H9 (cell line): ENCODE measurements around the gene PARVB. TPM values are rescaled to one million over a fixed set of nuclear protein-coding genes. Genes with fewer than 3 reads are reported as not detected.

Experiments used
- DNase-seq: peaks from one replicate; pipeline ENCODE4 v3.0.0-alpha.2; 2017
- H2AFZ ChIP-seq: one replicate; pipeline ENCODE4 v1.6.1; 2013; ENCODE audit warnings: mild to moderate bottlenecking, low read length, control low read depth, moderate library complexity
- H2AK5ac ChIP-seq: 2 replicates; pipeline ENCODE4 v1.6.1; 2013; ENCODE audit warnings: low read length, control low read depth, mixed read lengths; ENCODE audit not compliant: insufficient read length
- H2BK120ac ChIP-seq: one replicate; pipeline ENCODE4 v1.6.1; 2013; ENCODE audit warnings: low read depth, mild to moderate bottlenecking, low read length, control low read depth, inconsistent platforms; ENCODE audit not compliant: poor library complexity, severe bottlenecking
- H2BK12ac ChIP-seq: 2 replicates; pipeline ENCODE4 v1.6.1; 2013; ENCODE audit warnings: low read length, control low read depth, mixed read lengths, low read depth; ENCODE audit not compliant: insufficient read length
- H2BK15ac ChIP-seq: 2 replicates; pipeline ENCODE4 v1.6.1; 2013; ENCODE audit warnings: low read depth, low read length, control low read depth
- H2BK20ac ChIP-seq: one replicate; pipeline ENCODE4 v1.6.1; 2013; ENCODE audit warnings: low read depth, mild to moderate bottlenecking, low read length, control low read depth, inconsistent platforms; ENCODE audit not compliant: poor library complexity, severe bottlenecking
- H2BK5ac ChIP-seq: 2 replicates; pipeline ENCODE4 v1.6.1; 2013; ENCODE audit warnings: low read length, control low read depth, mixed read lengths; ENCODE audit not compliant: insufficient read length
- H3K14ac ChIP-seq: 2 replicates; pipeline ENCODE4 v1.6.1; 2013; ENCODE audit warnings: low read length, control low read depth; ENCODE audit not compliant: insufficient read depth
- H3K18ac ChIP-seq: 2 replicates; pipeline ENCODE4 v1.6.1; 2013; ENCODE audit warnings: low read depth, mild to moderate bottlenecking, mixed read lengths, low read length, control low read depth; ENCODE audit not compliant: insufficient read length
- H3K23ac ChIP-seq: 2 replicates; pipeline ENCODE4 v1.6.1; 2013; ENCODE audit warnings: low read length, control low read depth, mixed read lengths, low read depth; ENCODE audit not compliant: insufficient read length
- H3K23me2 ChIP-seq: 2 replicates; pipeline ENCODE4 v1.6.1; 2013; ENCODE audit warnings: low read depth, mild to moderate bottlenecking, mixed read lengths, low read length, control low read depth; ENCODE audit not compliant: insufficient read length, poor library complexity, severe bottlenecking
- H3K27ac ChIP-seq: 2 replicates; pipeline ENCODE4 v1.5.1; 2013; ENCODE audit warnings: low read length, control low read depth, mixed read lengths, low read depth; ENCODE audit not compliant: insufficient read length
- H3K27me3 ChIP-seq: 2 replicates; pipeline ENCODE4 v1.6.1; 2013; ENCODE audit warnings: low read length, control low read depth, inconsistent platforms; ENCODE audit not compliant: insufficient read depth
- H3K4ac ChIP-seq: 2 replicates; pipeline ENCODE4 v1.6.1; 2013; ENCODE audit warnings: low read depth, mild to moderate bottlenecking, control low read depth, inconsistent platforms, low read length, moderate library complexity
- H3K4me1 ChIP-seq: 2 replicates; pipeline ENCODE4 v1.6.1; 2013; ENCODE audit warnings: low read length, control low read depth, inconsistent platforms; ENCODE audit not compliant: insufficient read depth
- H3K4me2 ChIP-seq: 2 replicates; pipeline ENCODE4 v1.6.1; 2013; ENCODE audit warnings: low read length, control low read depth, mixed read lengths; ENCODE audit not compliant: insufficient read length, insufficient read depth
- H3K56ac ChIP-seq: 2 replicates; pipeline ENCODE4 v1.6.1; 2013; ENCODE audit warnings: low read depth, mild to moderate bottlenecking, mixed read lengths, low read length, control low read depth; ENCODE audit not compliant: insufficient read length
- H3K79me1 ChIP-seq: 2 replicates; pipeline ENCODE4 v1.6.1; 2013; ENCODE audit warnings: low read depth, mild to moderate bottlenecking, moderate library complexity, low read length, control low read depth, inconsistent platforms; ENCODE audit not compliant: insufficient read depth, poor library complexity, severe bottlenecking
- H3K79me2 ChIP-seq: 2 replicates; pipeline ENCODE4 v1.6.1; 2013; ENCODE audit warnings: low read length, control low read depth, inconsistent platforms; ENCODE audit not compliant: insufficient read depth
- H3K9ac ChIP-seq: 2 replicates; pipeline ENCODE4 v1.6.1; 2013; ENCODE audit warnings: low read length, control low read depth, mixed read lengths; ENCODE audit not compliant: insufficient read length; ENCODE audit errors: extremely low read depth
- H3K9me3 ChIP-seq: one replicate; pipeline ENCODE4 v1.6.1; 2013; ENCODE audit warnings: low read depth, low read length, inconsistent platforms; ENCODE audit not compliant: control insufficient read depth
- H3T11ph ChIP-seq: one replicate; pipeline ENCODE4 v1.6.1; 2013; ENCODE audit warnings: mild to moderate bottlenecking, low read length, control low read depth, inconsistent platforms
- H4K20me1 ChIP-seq: one replicate; pipeline ENCODE4 v1.6.1; 2013; ENCODE audit not compliant: control insufficient read depth, insufficient read length, insufficient read depth
- H4K5ac ChIP-seq: 2 replicates; pipeline ENCODE4 v1.6.1; 2013; ENCODE audit warnings: low read depth, mild to moderate bottlenecking, mixed read lengths, low read length, control low read depth; ENCODE audit not compliant: insufficient read length
- H4K8ac ChIP-seq: replicated peaks from 2 replicates; pipeline ENCODE4 v1.6.1; 2013; ENCODE audit warnings: low read length, control low read depth, mixed read lengths, low read depth; ENCODE audit not compliant: insufficient read length
- H4K91ac ChIP-seq: 2 replicates; pipeline ENCODE4 v1.6.1; 2013; ENCODE audit warnings: low read depth, mild to moderate bottlenecking, moderate library complexity, mixed read lengths, low read length, control low read depth; ENCODE audit not compliant: insufficient read length
- H3K27ac Mint-ChIP-seq, 3 experiments: 2 replicates in 2 of 3; 3 replicates in 1 of 3; pipeline ENCODE4 v1.8.0; 2020 to 2021; ENCODE audit warnings: mixed read lengths in 3 of 3, mild to moderate bottlenecking in 1 of 3, moderate library complexity in 1 of 3
- H3K27me3 Mint-ChIP-seq: 2 replicates; pipeline ENCODE4 v1.8.0; 2021; ENCODE audit warnings: low read depth, mild to moderate bottlenecking, moderate library complexity, mixed read lengths
- H3K36me3 Mint-ChIP-seq, 3 experiments: 2 replicates in 2 of 3; 3 replicates in 1 of 3; pipeline ENCODE4 v1.8.0; 2020 to 2021; ENCODE audit warnings: low read depth in 3 of 3, mixed read lengths in 3 of 3; ENCODE audit not compliant: insufficient read depth in 1 of 3
- H3K4me1 Mint-ChIP-seq, 2 experiments: 2 replicates each; pipeline ENCODE4 v1.8.0; 2020; ENCODE audit warnings: mixed read lengths in 2 of 2
- H3K4me3 Mint-ChIP-seq, 2 experiments: 2 replicates in 1 of 2; 3 replicates in 1 of 2; pipeline ENCODE4 v1.8.0; 2020 to 2021; ENCODE audit warnings: mild to moderate bottlenecking in 2 of 2, mixed read lengths in 2 of 2, moderate library complexity in 1 of 2
- H3K9me3 Mint-ChIP-seq, 2 experiments: 2 replicates in 1 of 2; 3 replicates in 1 of 2; pipeline ENCODE4 v1.8.0; 2020; ENCODE audit warnings: mild to moderate bottlenecking in 2 of 2, mixed read lengths in 2 of 2, moderate library complexity in 1 of 2
- WGBS: extraction: QIAGEN DNeasy Blood & Tissue Kit; methylation state at CpG from one replicate; pipeline ENCODE4 v1.1.7; 2013; ENCODE audit warnings: missing lambda C conversion rate, low lambda C conversion rate, mixed read lengths; ENCODE audit not compliant: insufficient read length; ENCODE audit errors: extremely low coverage; 5-methylcytosine and 5-hydroxymethylcytosine counted together
- total RNA-seq: library from RNA; stranded (reverse); gene quantifications from 2 replicates; pipeline ENCODE4 v1.2.1, GENCODE V29; 2021
- TF ChIP-seq, protein P1 (sequence below): fragments of 200-600 bp; sonication (generic); conservative IDR thresholded peaks from 3 replicates; pipeline ENCODE4 v1.8.0; 2021; ENCODE audit warnings: antibody characterized with exemption, mild to moderate bottlenecking

Gene PARVB
- total RNA-seq, 1 experiment from 2014 or later, result 15.6 TPM

DNA sequence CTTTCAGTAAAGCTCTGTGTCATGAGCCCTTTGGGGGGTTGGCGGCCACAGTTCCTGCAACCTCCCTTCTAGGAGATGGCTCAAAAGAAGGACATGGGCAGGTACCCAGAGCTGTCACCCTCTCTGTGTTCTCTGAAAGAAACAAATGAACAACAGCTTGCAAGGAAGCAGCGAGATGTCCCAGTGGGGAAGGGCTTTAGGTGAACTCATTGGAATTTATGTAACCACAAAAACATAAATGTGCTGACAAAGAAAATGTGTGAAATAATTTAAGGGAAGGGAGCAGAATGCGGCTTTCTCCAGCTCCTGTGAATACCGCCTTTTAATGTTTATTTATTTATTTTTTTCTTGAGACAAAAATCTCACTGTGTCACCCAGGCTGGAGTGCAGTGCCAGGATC is 159.9 kb downstream of the PARVB start:
- TF ChIP-seq, protein P1, sequence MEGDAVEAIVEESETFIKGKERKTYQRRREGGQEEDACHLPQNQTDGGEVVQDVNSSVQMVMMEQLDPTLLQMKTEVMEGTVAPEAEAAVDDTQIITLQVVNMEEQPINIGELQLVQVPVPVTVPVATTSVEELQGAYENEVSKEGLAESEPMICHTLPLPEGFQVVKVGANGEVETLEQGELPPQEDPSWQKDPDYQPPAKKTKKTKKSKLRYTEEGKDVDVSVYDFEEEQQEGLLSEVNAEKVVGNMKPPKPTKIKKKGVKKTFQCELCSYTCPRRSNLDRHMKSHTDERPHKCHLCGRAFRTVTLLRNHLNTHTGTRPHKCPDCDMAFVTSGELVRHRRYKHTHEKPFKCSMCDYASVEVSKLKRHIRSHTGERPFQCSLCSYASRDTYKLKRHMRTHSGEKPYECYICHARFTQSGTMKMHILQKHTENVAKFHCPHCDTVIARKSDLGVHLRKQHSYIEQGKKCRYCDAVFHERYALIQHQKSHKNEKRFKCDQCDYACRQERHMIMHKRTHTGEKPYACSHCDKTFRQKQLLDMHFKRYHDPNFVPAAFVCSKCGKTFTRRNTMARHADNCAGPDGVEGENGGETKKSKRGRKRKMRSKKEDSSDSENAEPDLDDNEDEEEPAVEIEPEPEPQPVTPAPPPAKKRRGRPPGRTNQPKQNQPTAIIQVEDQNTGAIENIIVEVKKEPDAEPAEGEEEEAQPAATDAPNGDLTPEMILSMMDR, result no peak
- no peaks in the 10 kb centered on the region for H3K9me3 Mint-ChIP-seq
- H3K27ac Mint-ChIP-seq, result no peak overlapping the region
- H3K56ac ChIP-seq, result no peak overlapping the region
- no peak overlapping the region for H2AFZ ChIP-seq
- no peak overlapping the region for H4K8ac ChIP-seq
- no peak overlapping the region for H3K18ac ChIP-seq
- H2BK120ac ChIP-seq, result no peak overlapping the region
- H2BK20ac ChIP-seq, result no peak overlapping the region
- no peak overlapping the region for H3K4me3 Mint-ChIP-seq
- no peak overlapping the region for H3K27ac ChIP-seq
- no peaks in the 10 kb centered on the region for H3K4me1 ChIP-seq
- no peak overlapping the region for H4K91ac ChIP-seq
- no peaks in the 10 kb centered on the region for H4K20me1 ChIP-seq
- H2BK15ac ChIP-seq, result no peak overlapping the region
- H3K79me1 ChIP-seq, result no peaks in the 10 kb centered on the region
- no peak overlapping the region for H2BK12ac ChIP-seq
- no peak for DNase-seq
- H3K23ac ChIP-seq, result no peak overlapping the region
- H3T11ph ChIP-seq, result no peak overlapping the region
- no peaks in the 10 kb centered on the region for H3K23me2 ChIP-seq
- H3K9ac ChIP-seq, result no peak overlapping the region
- H3K14ac ChIP-seq, result no peak overlapping the region; the same call in 1 of the 2 replicates
- H2AK5ac ChIP-seq, result no peak overlapping the region
- peaks cover 14 to 19% of the 10 kb centered on the region in 2 experiments for H3K4me1 Mint-ChIP-seq
- no peaks in the 10 kb centered on the region for H3K9me3 ChIP-seq
- no peaks in the 10 kb centered on the region for H3K79me2 ChIP-seq
- no peak overlapping the region for H3K4ac ChIP-seq
- no peak overlapping the region for H2BK5ac ChIP-seq
- no peak overlapping the region for H4K5ac ChIP-seq
- H3K27me3 ChIP-seq, result no peaks in the 10 kb centered on the region
- H3K4me2 ChIP-seq, result no peak overlapping the region
- WGBS, result no CpG with 5 or more reads among the region's 4 CpGs
- peaks cover 2% of the 10 kb centered on the region; the same call in 1 of the 2 replicates for H3K27me3 Mint-ChIP-seq
- no peaks in the 10 kb centered on the region for H3K36me3 Mint-ChIP-seq
